ENCODE results near the gene COX6B2. TPM values are rescaled to one million over a fixed set of nuclear protein-coding genes. Genes with fewer than 3 reads are reported as not detected.

The COX6B2 gene
- total RNA-seq, 1 experiment from 2014 or later = 0.80 TPM

- Histone ChIP-seq H3K36me3 (ENCODE audit: low read depth, low read length) (no peaks in the 10 kb centered on the region; the same call in 1 of the 2 replicates), H3K27me3 (ENCODE audit: low read length) (0 out of 2 replicates have a peak, but pooled peaks cover 2% of the 10 kb centered on the region), H3K9ac (ENCODE audit: low read length) (no peak overlapping the region), H4K20me1 (ENCODE audit: low read length) (no peaks in the 10 kb centered on the region), H3K9me2 (replicated peaks; ENCODE audit: low read length) (no peaks in the 10 kb centered on the region), H3K4me1 (ENCODE audit: insufficient read depth, low read length) (peaks cover 28% of the 10 kb centered on the region), H3K27ac (ENCODE audit: low read length) (no peak overlapping the region), H3K9me3 (ENCODE audit: low read length) (no peaks in the 10 kb centered on the region), H3K79me2 (ENCODE audit: low read length) (no peaks in the 10 kb centered on the region), H3K4me2 (ENCODE audit: low read length) (no peak overlapping the region), H3F3A (ENCODE audit: low read length, unreplicated experiment) (no peaks in the 10 kb centered on the region), H3K4me3 (ENCODE audit: low read length) (no peak overlapping the region), H2AFZ (ENCODE audit: low read length) (no peak overlapping the region)
- POLR2A ChIA-PET (ENCODE audit: unreplicated experiment) = no interaction called here
- TF ChIP-seq CTCF (conservative IDR thresholded peaks at IDR 0.05; ENCODE audit: low read depth, low read length) (no peak), EZH2 (IDR thresholded peaks at IDR 0.05; ENCODE audit: low read length, unreplicated experiment) (no peak), EZH2phosphoT487 (IDR thresholded peaks at IDR 0.05; ENCODE audit: borderline replicate concordance, low read length) (no peak)
- DNase-seq (no peak), ATAC-seq (no peak)
- intact Hi-C loops (cut with micrococcal nuclease) = no loop called here
- CTCF ChIA-PET = no interaction called here
- no TSS peak for BruUV-seq (replicated peaks)
Measured at GRCh38 chr19:55347442-55348009, 7.0 kb downstream of the COX6B2 start.

- Histone ChIP-seq H4K20me1 (ENCODE audit: low read length) (no peaks in the 10 kb centered on the region), H2AFZ (ENCODE audit: low read length) (no peak overlapping the region), H3K4me2 (ENCODE audit: low read length) (no peak overlapping the region), H3K79me2 (ENCODE audit: low read length) (no peaks in the 10 kb centered on the region), H3K9me2 (replicated peaks; ENCODE audit: low read length) (no peaks in the 10 kb centered on the region), H3K4me3 (ENCODE audit: low read length) (no peak overlapping the region), H3F3A (ENCODE audit: low read length, unreplicated experiment) (no peaks in the 10 kb centered on the region), H3K9ac (ENCODE audit: low read length) (no peak overlapping the region), H3K27me3 (ENCODE audit: low read length) (no peaks in the 10 kb centered on the region), H3K27ac (ENCODE audit: low read length) (no peak overlapping the region), H3K4me1 (ENCODE audit: insufficient read depth, low read length) (peaks cover 21% of the 10 kb centered on the region), H3K9me3 (ENCODE audit: low read length) (no peaks in the 10 kb centered on the region), H3K36me3 (ENCODE audit: low read depth, low read length) (no peaks in the 10 kb centered on the region; the same call in 1 of the 2 replicates)
- intact Hi-C loops (cut with micrococcal nuclease) = no loop called here
- DNase-seq (no peak), ATAC-seq (no peak)
- ChIA-PET POLR2A (ENCODE audit: unreplicated experiment) (no interaction called here), CTCF (no interaction called here)
- TF ChIP-seq EZH2 (IDR thresholded peaks at IDR 0.05; ENCODE audit: low read length, unreplicated experiment) (no peak), CTCF (conservative IDR thresholded peaks at IDR 0.05; ENCODE audit: low read depth, low read length) (no peak), EZH2phosphoT487 (IDR thresholded peaks at IDR 0.05; ENCODE audit: borderline replicate concordance, low read length) (no peak)
- BruUV-seq (replicated peaks) = no TSS peak
Measured at GRCh38 chr19:55346725-55347441, 7.6 kb downstream of the COX6B2 start.

Measured in PC-3 (cell line).